ENCODE data around the gene ENTPD8. TPM values are rescaled to one million over a fixed set of nuclear protein-coding genes. Genes with fewer than 3 reads are reported as not detected.

The ENTPD8 gene
- total RNA-seq, 1 experiment from 2014 or later, result not detected

DNA sequence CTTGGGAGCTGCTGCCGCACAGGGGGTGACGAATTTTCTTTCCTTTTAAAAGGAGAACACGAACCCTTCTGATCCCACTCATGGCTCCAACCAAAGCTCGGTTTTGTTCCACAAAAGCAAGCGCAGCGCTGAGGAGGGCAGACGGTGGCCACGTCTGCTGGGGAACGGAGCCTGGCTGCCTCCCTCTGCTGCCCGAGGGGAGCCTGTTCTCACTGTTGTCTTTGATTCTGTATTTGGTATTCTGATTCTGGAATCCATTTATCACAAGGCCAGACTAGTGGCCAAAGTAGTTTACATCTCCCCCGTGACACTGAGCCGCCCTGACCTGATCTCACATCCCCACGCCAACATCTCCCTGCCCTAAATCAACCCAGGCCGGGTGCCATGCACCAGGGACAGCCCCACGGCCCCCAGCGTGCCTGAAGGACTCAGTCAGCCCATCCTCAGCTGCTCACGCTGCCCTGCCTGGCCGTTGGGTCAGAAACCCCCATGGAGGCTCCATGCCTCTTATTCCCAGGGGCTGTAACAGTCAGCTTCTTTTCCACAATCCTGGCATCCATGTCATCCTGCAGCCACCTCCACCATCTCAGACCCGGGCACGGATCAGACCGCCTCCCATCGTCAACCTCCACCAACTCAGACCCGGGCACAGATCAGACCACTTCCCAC, 24.7 kb upstream of the ENTPD8 start:
- Histone ChIP-seq H3K4me2 (ENCODE audit: low read length) (no peak overlapping the region), H3K79me2 (ENCODE audit: low read length) (no peaks in the 10 kb centered on the region), H3K9ac (ENCODE audit: low read length) (no peak overlapping the region), H2AFZ (ENCODE audit: low read length) (no peak overlapping the region), H3K4me3 (ENCODE audit: low read length) (no peak overlapping the region), H3K27me3 (ENCODE audit: low read length) (no peaks in the 10 kb centered on the region), H3K9me2 (replicated peaks; ENCODE audit: low read length) (no peaks in the 10 kb centered on the region), H3K36me3 (ENCODE audit: low read depth, low read length) (no peaks in the 10 kb centered on the region), H3K4me1 (ENCODE audit: insufficient read depth, low read length) (no peaks in the 10 kb centered on the region), H4K20me1 (ENCODE audit: low read length) (no peaks in the 10 kb centered on the region), H3K27ac (ENCODE audit: low read length) (no peak overlapping the region), H3F3A (ENCODE audit: low read length, unreplicated experiment) (no peaks in the 10 kb centered on the region), H3K9me3 (ENCODE audit: low read length) (no peaks in the 10 kb centered on the region)
- no TSS peak for BruUV-seq (replicated peaks)
- intact Hi-C loops (cut with micrococcal nuclease), result no loop called here
- TF ChIP-seq EZH2phosphoT487 (IDR thresholded peaks at IDR 0.05; ENCODE audit: borderline replicate concordance, low read length) (no peak), CTCF (conservative IDR thresholded peaks at IDR 0.05; ENCODE audit: low read depth, low read length) (no peak), EZH2 (IDR thresholded peaks at IDR 0.05; ENCODE audit: low read length, unreplicated experiment) (no peak)
- ChIA-PET CTCF (no interaction called here), POLR2A (ENCODE audit: unreplicated experiment) (no interaction called here)
- ATAC-seq (no peak), DNase-seq (no peak)

DNA sequence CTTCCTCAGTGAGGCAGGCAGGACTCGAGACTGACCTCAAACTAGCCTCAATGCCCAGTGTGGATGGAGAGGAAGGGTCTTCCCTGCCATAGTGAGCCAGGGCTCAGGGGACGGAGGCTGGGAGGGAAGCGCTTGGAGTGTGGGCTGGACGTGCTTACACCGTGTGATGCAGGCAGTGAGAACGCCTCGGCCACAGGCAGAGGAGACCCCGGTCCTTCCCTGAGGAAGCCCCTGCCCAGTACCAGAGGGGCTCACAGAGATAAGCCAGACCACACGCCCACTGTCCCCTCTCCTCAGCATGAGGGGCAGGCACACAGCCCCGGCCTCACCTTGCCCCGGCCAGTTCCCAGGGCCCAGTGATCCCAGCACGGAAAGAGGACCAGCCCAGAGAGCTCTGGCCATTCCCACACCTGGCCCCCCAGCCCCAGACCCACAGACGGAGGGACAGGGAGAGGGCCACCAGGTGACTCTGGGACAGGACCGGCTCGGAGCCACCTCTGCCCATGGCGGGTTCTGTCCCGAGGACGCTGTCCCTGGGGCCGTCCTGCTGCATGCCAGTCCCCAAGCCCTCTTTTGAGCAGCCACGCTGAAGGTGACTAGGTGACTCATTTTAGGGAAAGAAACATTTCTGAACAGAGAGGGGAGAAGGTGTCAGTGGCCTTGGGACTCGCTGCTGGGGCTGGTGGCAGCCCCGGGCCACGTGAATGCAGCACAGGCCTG, 24.0 kb upstream of the ENTPD8 start:
- H3K4me3 ChIP-seq (ENCODE audit: low read length), result no peak overlapping the region
- no peaks in the 10 kb centered on the region for H3K9me3 ChIP-seq (ENCODE audit: low read length)
- no peak for ATAC-seq
- H3K27me3 ChIP-seq (ENCODE audit: low read length), result no peaks in the 10 kb centered on the region
- no peaks in the 10 kb centered on the region for H3K4me1 ChIP-seq (ENCODE audit: insufficient read depth, low read length)
- H2AFZ ChIP-seq (ENCODE audit: low read length), result no peak overlapping the region
- H3K36me3 ChIP-seq (ENCODE audit: low read depth, low read length), result no peaks in the 10 kb centered on the region
- no peak for DNase-seq
- H3K9me2 ChIP-seq (replicated peaks; ENCODE audit: low read length), result no peaks in the 10 kb centered on the region
- H3K79me2 ChIP-seq (ENCODE audit: low read length), result no peaks in the 10 kb centered on the region
- CTCF ChIA-PET, result no interaction called here
- H3K9ac ChIP-seq (ENCODE audit: low read length), result no peak overlapping the region
- no peak overlapping the region for H3K27ac ChIP-seq (ENCODE audit: low read length)
- intact Hi-C loops (cut with micrococcal nuclease), result no loop called here
- H3K4me2 ChIP-seq (ENCODE audit: low read length), result no peak overlapping the region
- BruUV-seq (replicated peaks), result no TSS peak
- POLR2A ChIA-PET (ENCODE audit: unreplicated experiment), result no interaction called here
- TF ChIP-seq EZH2 (IDR thresholded peaks at IDR 0.05; ENCODE audit: low read length, unreplicated experiment) (no peak), CTCF (conservative IDR thresholded peaks at IDR 0.05; ENCODE audit: low read depth, low read length) (no peak), EZH2phosphoT487 (IDR thresholded peaks at IDR 0.05; ENCODE audit: borderline replicate concordance, low read length) (no peak)
- H4K20me1 ChIP-seq (ENCODE audit: low read length), result no peaks in the 10 kb centered on the region
- H3F3A ChIP-seq (ENCODE audit: low read length, unreplicated experiment), result no peaks in the 10 kb centered on the region
